GM18519 (cell line): ENCODE measurements around the gene IGSF6.
"Not testable (repeated sequence)": the region's sequence is repeated elsewhere in the genome, so short reads cannot be mapped to it uniquely, and the experiment has no call there.

Source experiments
- ATAC-seq: cut with Tn5 transposase; IDR thresholded peaks from one replicate; pipeline ENCODE4 v1.9.1; 2021; ENCODE audit warnings: mild to moderate bottlenecking, moderate library complexity; ENCODE audit not compliant: unreplicated experiment, low FRiP score

IGSF6 gene

GRCh38 chr16:21654466-21654865, 2.1 kb upstream of the IGSF6 start:
- no peak for ATAC-seq

GRCh38 chr16:21653571-21653970, 1.2 kb upstream of the IGSF6 start:
- no peak for ATAC-seq

- ATAC-seq: no peak
Observed at GRCh38 chr16:21651515-21651914, 893 bp downstream of the IGSF6 start.

GRCh38 chr16:21650521-21650920, 1.9 kb downstream of the IGSF6 start:
- no peak for ATAC-seq

GRCh38 chr16:21649826-21650406, 2.5 kb downstream of the IGSF6 start:
- ATAC-seq: not testable (repeated sequence)

GRCh38 chr16:21647562-21648164, 4.7 kb downstream of the IGSF6 start:
- no peak for ATAC-seq

- ATAC-seq: peak; percentile 75
Observed at GRCh38 chr16:21646721-21647561, 5.5 kb downstream of the IGSF6 start.

GRCh38 chr16:21646091-21646490, 6.3 kb downstream of the IGSF6 start:
- ATAC-seq: no peak

GRCh38 chr16:21645261-21645721, 7.1 kb downstream of the IGSF6 start:
- ATAC-seq: no peak

- ATAC-seq: no peak
Observed at GRCh38 chr16:21644674-21645073, 7.7 kb downstream of the IGSF6 start.

- no peak for ATAC-seq
Observed at GRCh38 chr16:21643785-21644184, 8.6 kb downstream of the IGSF6 start.

- ATAC-seq: no peak
Observed at GRCh38 chr16:21642861-21643260, 9.5 kb downstream of the IGSF6 start.

- ATAC-seq: no peak
Observed at GRCh38 chr16:21641916-21642315, 10.5 kb downstream of the IGSF6 start.

GRCh38 chr16:21639493-21639892, 12.9 kb downstream of the IGSF6 start:
- ATAC-seq: no peak

- ATAC-seq: no peak
Observed at GRCh38 chr16:21638573-21638975, 13.8 kb downstream of the IGSF6 start.

- no peak for ATAC-seq
Observed at GRCh38 chr16:21637032-21637968, 15.1 kb downstream of the IGSF6 start.

- not testable (repeated sequence) for ATAC-seq
Observed at GRCh38 chr16:21635694-21636093, 16.7 kb downstream of the IGSF6 start.

GRCh38 chr16:21634216-21634615, 18.2 kb downstream of the IGSF6 start:
- ATAC-seq: no peak

GRCh38 chr16:21631951-21632575, 20.3 kb downstream of the IGSF6 start:
- ATAC-seq: not testable (repeated sequence)

- ATAC-seq: not testable (repeated sequence)
Observed at GRCh38 chr16:21631376-21631775, 21.0 kb downstream of the IGSF6 start.
